B cell (primary cell): ENCODE results near the gene ARHGAP25. TPM values are rescaled to one million over a fixed set of nuclear protein-coding genes. Genes with fewer than 3 reads are reported as not detected.

ENCODE experiments used
- ATAC-seq: fragments of 200-7000 bp; cut with Tn5 transposase; one replicate; pipeline ENCODE4 v1.10.0; 2021; ENCODE audit warnings: low read depth, mild to moderate bottlenecking, moderate number of reproducible peaks, moderate library complexity
- CTCF ChIA-PET: fragments of 350-600 bp; sonication (Branson Sonifier 250); formaldehyde crosslinking; loops from one replicate; lab custom pipeline; 2021; ENCODE audit warnings: antibody characterized with exemption, inconsistent platforms; lab: Charles Lee
- POLR2A ChIA-PET: fragments of 350-600 bp; sonication (Branson Sonifier 250); formaldehyde crosslinking; loops from one replicate; lab custom pipeline; 2021; ENCODE audit warnings: antibody characterized with exemption; lab: Charles Lee
- DNase-seq: peaks from one replicate; pipeline ENCODE4 v3.0.0; 2013
- H2AFZ ChIP-seq: 2 replicates; pipeline ENCODE4 v1.6.1; 2012; ENCODE audit warnings: mild to moderate bottlenecking, low read depth, low read length; ENCODE audit not compliant: insufficient read depth, poor library complexity, severe bottlenecking
- H3K27ac ChIP-seq, 2 donors: 1 replicate in 1 of 2; 2 replicates in 1 of 2; pipeline ENCODE4 v1.5.1; 2012 to 2013; ENCODE audit warnings: low read length in 2 of 2, mild to moderate bottlenecking in 2 of 2, moderate library complexity in 1 of 2
- H3K27me3 ChIP-seq, 4 experiments: fragments of 200-600 bp in 1 of 4; sonication (generic) in 1 of 4; replicated peaks in 1 of 4; 1 replicate in 2 of 4; 2 replicates in 2 of 4; pipeline versions ENCODE4 v1.6.1 to v1.7.0; 2013 to 2016; ENCODE audit warnings: low read length in 3 of 4, mild to moderate bottlenecking in 2 of 4, mixed read lengths in 1 of 4, moderate library complexity in 1 of 4; ENCODE audit not compliant: insufficient read depth in 4 of 4, control insufficient read depth in 3 of 4; ENCODE audit errors: control extremely low read depth in 1 of 4
- H3K36me3 ChIP-seq, 2 experiments: replicated peaks in 1 of 2; 1 replicate in 1 of 2; 2 replicates in 1 of 2; pipeline versions ENCODE4 v1.6.1 to v1.7.1; 2013; ENCODE audit warnings: low read length in 1 of 2; ENCODE audit not compliant: insufficient read depth in 2 of 2, control insufficient read depth in 1 of 2; ENCODE audit errors: control extremely low read depth in 1 of 2, extremely low read depth in 1 of 2
- H3K4me1 ChIP-seq, 2 donors: fragments of 200-600 bp in 1 of 2; sonication (generic) in 1 of 2; 1 replicate in 1 of 2; 2 replicates in 1 of 2; pipeline versions ENCODE4 v1.5.1 to v1.6.1; 2013 to 2017; ENCODE audit warnings: low read length in 2 of 2; ENCODE audit not compliant: control insufficient read depth in 2 of 2, insufficient read depth in 2 of 2
- H3K4me2 ChIP-seq: replicated peaks from 2 replicates; pipeline ENCODE3; 2012; ENCODE audit warnings: mild to moderate bottlenecking, low read depth, low read length; ENCODE audit not compliant: poor library complexity, severe bottlenecking
- H3K4me3 ChIP-seq, 5 experiments: fragments of 200-600 bp in 1 of 5; sonication (generic) in 1 of 5; 1 replicate in 3 of 5; 2 replicates in 2 of 5; pipeline versions ENCODE4 v1.5.1 to v1.7.0; 2011 to 2016; ENCODE audit warnings: low read length in 4 of 5, mild to moderate bottlenecking in 4 of 5, low read depth in 2 of 5, control low read depth in 1 of 5, moderate library complexity in 1 of 5; ENCODE audit not compliant: insufficient read depth in 1 of 5; ENCODE audit errors: control extremely low read depth in 1 of 5, extremely low read depth in 1 of 5
- H3K79me2 ChIP-seq: fragments of 200-600 bp; sonication (generic); one replicate; pipeline ENCODE4 v1.6.0; 2016; ENCODE audit warnings: low read length; ENCODE audit not compliant: control insufficient read depth, insufficient read depth
- H3K9ac ChIP-seq: fragments of 200-600 bp; sonication (generic); 2 replicates; pipeline ENCODE4 v1.6.1; 2017; ENCODE audit warnings: mild to moderate bottlenecking, low read length, moderate library complexity
- H3K9me3 ChIP-seq, 3 donors: one replicate each; pipeline versions ENCODE4 v1.6.1 to v1.7.1; 2013; ENCODE audit warnings: low read length in 2 of 3; ENCODE audit not compliant: control insufficient read depth in 2 of 3, insufficient read depth in 1 of 3; ENCODE audit errors: control extremely low read depth in 1 of 3
- H4K20me1 ChIP-seq: 2 replicates; pipeline ENCODE4 v1.6.0; 2012; ENCODE audit warnings: mild to moderate bottlenecking, low read length; ENCODE audit not compliant: insufficient read depth, control insufficient read depth, poor library complexity, severe bottlenecking
- H3K27ac Mint-ChIP-seq: one replicate; pipeline ENCODE4 v1.8.0; 2021; ENCODE audit warnings: mixed read lengths
- H3K27me3 Mint-ChIP-seq: one replicate; pipeline ENCODE4 v1.8.0; 2021; ENCODE audit warnings: mixed read lengths
- H3K4me1 Mint-ChIP-seq: one replicate; pipeline ENCODE4 v1.8.0; 2021; ENCODE audit warnings: mixed read lengths
- H3K4me3 Mint-ChIP-seq: one replicate; pipeline ENCODE4 v1.8.0; 2021; ENCODE audit warnings: mixed read lengths
- H3K9me3 Mint-ChIP-seq: one replicate; pipeline ENCODE4 v1.8.0; 2022; ENCODE audit warnings: mixed read lengths; ENCODE audit not compliant: insufficient read depth
- CTCF ChIP-seq: fragments of 200-600 bp; IDR thresholded peaks from one replicate; pipeline ENCODE4 v1.8.0; 2022; ENCODE audit warnings: antibody characterized with exemption, mild to moderate bottlenecking
- EZH2 ChIP-seq: IDR thresholded peaks from 2 replicates; pipeline ENCODE4 v1.6.1; 2012; ENCODE audit warnings: borderline replicate concordance, low read depth, mild to moderate bottlenecking, moderate library complexity, low read length; ENCODE audit not compliant: insufficient read depth, poor library complexity, severe bottlenecking
- WGBS: methylation state at CpG from one replicate; pipeline ENCODE4 v1.1.5; 2013; ENCODE audit warnings: missing lambda C conversion rate; ENCODE audit not compliant: insufficient coverage; 5-methylcytosine and 5-hydroxymethylcytosine counted together
- intact Hi-C: fragments of 100-400 bp; cut with micrococcal nuclease; formaldehyde crosslinking; loops from one replicate; pipeline ENCODE4 v1.10.0; 2022
- polyA plus RNA-seq: library from polyadenylated mRNA; depleted of rRNA; stranded (reverse); fragments of >200 nt; gene quantifications from 2 replicates; pipeline ENCODE4 v1.2.3, GENCODE V29; 2012
- total RNA-seq, 2 donors: library from RNA; stranded (reverse); fragments of 120-200 nt in 1 of 2; gene quantifications; 1 replicate in 1 of 2; 2 replicates in 1 of 2; pipeline versions ENCODE4 v1.2.3 to v1.2.4, GENCODE V29; 2013 to 2022

The ARHGAP25 gene
- total and polyA plus RNA-seq, 2 donors (not counting 1 experiment from before 2014, with no cell fraction given): 97.9 to 207 TPM

GRCh38 chr2:68741805-68742306 is 7.2 kb downstream of the ARHGAP25 start:
- ATAC-seq: no peak
- no peaks in the 10 kb centered on the region for H3K27me3 ChIP-seq
- ChIA-PET CTCF (interaction anchor here (1.0 to 17.7 kb wide), 14 partner anchors 9 to 183 kb away, joined by 3 to 280 read pairs (median 6); no protein-coding TSS in a partner anchor), POLR2A (interaction anchor here (0.6 to 1.6 kb wide), 6 partner anchors 9 to 77 kb away, joined by 3 to 4 read pairs (median 3); no protein-coding TSS in a partner anchor)
- DNase-seq: peak; percentile 33
- H3K4me3 ChIP-seq: peak overlapping the region in 3 of 5 experiments; percentile 27 to 53 (median 34)
- WGBS: 76% methylated on average over 3 of the region's 5 CpGs
- TF ChIP-seq CTCF (no peak), EZH2 (no peak)
- H3K27ac ChIP-seq: peak overlapping the region; percentile 69 to 72
- H3K9ac ChIP-seq: no peak overlapping the region
- H4K20me1 ChIP-seq: no peaks in the 10 kb centered on the region
- peaks cover 98% of the 10 kb centered on the region for H3K79me2 ChIP-seq
- no peaks in the 10 kb centered on the region for H3K9me3 ChIP-seq
- H3K4me2 ChIP-seq: peak overlapping the region; percentile 70
- peaks cover 87 to 89% of the 10 kb centered on the region in 2 donors for H3K4me1 ChIP-seq
- peaks cover 89% of the 10 kb centered on the region for H3K4me1 Mint-ChIP-seq
- intact Hi-C loops: loop anchor here (1.0 kb wide), 1 partner anchor 9 kb away; no protein-coding TSS in a partner anchor
- H3K36me3 ChIP-seq: peaks cover 8 to 19% of the 10 kb centered on the region in 2 experiments
- H3K9me3 Mint-ChIP-seq: no peaks in the 10 kb centered on the region
- no peaks in the 10 kb centered on the region for H3K27me3 Mint-ChIP-seq
- H3K27ac Mint-ChIP-seq: peak overlapping the region; percentile 96
- H3K4me3 Mint-ChIP-seq: peak overlapping the region; percentile 84
- H2AFZ ChIP-seq: no peak overlapping the region
